MCF 10A (cell line): ENCODE data around the gene GLIS1. TPM values are rescaled to one million over a fixed set of nuclear protein-coding genes. Genes with fewer than 3 reads are reported as not detected.

Source experiments
- BruUV-seq: library from RNA; stranded (reverse); fragments of 400-500 nt; replicated peaks from 2 replicates; lab custom pipeline; 2021; lab: Mats Ljungman, UMichigan
- CTCF ChIA-PET: fragments of 300-600 bp; sonication (Branson Sonifier 250); formaldehyde crosslinking; extraction: SDS; loops from one replicate; lab custom pipeline; 2021; ENCODE audit warnings: antibody characterized with exemption, inconsistent platforms; lab: Yijun Ruan, JAX
- POLR2A ChIA-PET: fragments of 300-600, 350-650 bp; sonication (Branson Sonifier 250); formaldehyde crosslinking; extraction: SDS; loops from one replicate; lab custom pipeline; 2020; ENCODE audit warnings: antibody characterized with exemption, inconsistent platforms; lab: Yijun Ruan, JAX
- DNase-seq: peaks from one replicate; pipeline ENCODE4 v3.0.0-alpha.2; 2018; ENCODE audit not compliant: unreplicated experiment
- H3K27ac Mint-ChIP-seq: one replicate; pipeline ENCODE4 v1.8.0; 2022; ENCODE audit warnings: mild to moderate bottlenecking, low read depth, mixed read lengths; ENCODE audit not compliant: unreplicated experiment
- H3K27me3 Mint-ChIP-seq: one replicate; pipeline ENCODE4 v1.8.0; 2022; ENCODE audit warnings: mixed read lengths; ENCODE audit not compliant: insufficient read depth, unreplicated experiment
- H3K36me3 Mint-ChIP-seq: one replicate; pipeline ENCODE4 v1.8.0; 2022; ENCODE audit warnings: mild to moderate bottlenecking, moderate library complexity, mixed read lengths; ENCODE audit not compliant: insufficient read depth, unreplicated experiment
- H3K4me1 Mint-ChIP-seq: one replicate; pipeline ENCODE4 v1.8.0; 2022; ENCODE audit warnings: mixed read lengths; ENCODE audit not compliant: insufficient read depth, unreplicated experiment
- H3K4me3 Mint-ChIP-seq: one replicate; pipeline ENCODE4 v1.8.0; 2022; ENCODE audit warnings: mild to moderate bottlenecking, moderate library complexity, mixed read lengths; ENCODE audit not compliant: unreplicated experiment
- H3K9me3 Mint-ChIP-seq: one replicate; pipeline ENCODE4 v1.8.0; 2022; ENCODE audit warnings: mixed read lengths; ENCODE audit not compliant: unreplicated experiment
- intact Hi-C: fragments of 100-400 bp; cut with micrococcal nuclease; formaldehyde crosslinking; loops from 2 replicates; pipeline ENCODE4 v1.14.1; 2022
- total RNA-seq: library from RNA; stranded (reverse); gene quantifications from 2 replicates; pipeline ENCODE4 v1.2.3, GENCODE V29; 2022
- TF ChIP-seq, protein P1 (sequence below): fragments of 200-600 bp; IDR thresholded peaks from one replicate; pipeline ENCODE4 v1.8.0; 2022; ENCODE audit warnings: antibody characterized with exemption, mild to moderate bottlenecking; ENCODE audit not compliant: unreplicated experiment

The GLIS1 gene
- total RNA-seq, 1 experiment from 2014 or later, result 0.93 TPM

DNA sequence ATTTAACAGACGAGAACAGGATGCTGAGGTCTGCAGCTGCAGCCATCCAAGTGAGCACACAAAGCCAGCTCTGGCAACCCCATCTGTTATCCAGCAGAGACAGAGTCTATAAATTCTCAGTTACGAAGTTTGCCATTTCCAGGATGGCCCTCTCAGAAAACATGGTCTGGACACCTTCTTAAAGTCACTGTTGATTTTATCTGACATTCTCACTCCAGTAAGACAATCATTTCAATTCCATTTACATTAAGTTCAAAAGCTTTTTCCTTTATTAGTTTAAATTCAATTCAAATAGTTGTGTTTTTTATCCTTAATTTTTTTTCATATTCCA, 154.2 kb downstream of the GLIS1 start:
- ChIA-PET POLR2A (no interaction called here), CTCF (no interaction called here)
- Mint-ChIP-seq H3K27ac (no peak overlapping the region), H3K4me1 (no peaks in the 10 kb centered on the region), H3K27me3 (peaks cover 23% of the 10 kb centered on the region), H3K9me3 (no peaks in the 10 kb centered on the region), H3K36me3 (no peaks in the 10 kb centered on the region), H3K4me3 (no peak overlapping the region)
- TF ChIP-seq, protein P1, sequence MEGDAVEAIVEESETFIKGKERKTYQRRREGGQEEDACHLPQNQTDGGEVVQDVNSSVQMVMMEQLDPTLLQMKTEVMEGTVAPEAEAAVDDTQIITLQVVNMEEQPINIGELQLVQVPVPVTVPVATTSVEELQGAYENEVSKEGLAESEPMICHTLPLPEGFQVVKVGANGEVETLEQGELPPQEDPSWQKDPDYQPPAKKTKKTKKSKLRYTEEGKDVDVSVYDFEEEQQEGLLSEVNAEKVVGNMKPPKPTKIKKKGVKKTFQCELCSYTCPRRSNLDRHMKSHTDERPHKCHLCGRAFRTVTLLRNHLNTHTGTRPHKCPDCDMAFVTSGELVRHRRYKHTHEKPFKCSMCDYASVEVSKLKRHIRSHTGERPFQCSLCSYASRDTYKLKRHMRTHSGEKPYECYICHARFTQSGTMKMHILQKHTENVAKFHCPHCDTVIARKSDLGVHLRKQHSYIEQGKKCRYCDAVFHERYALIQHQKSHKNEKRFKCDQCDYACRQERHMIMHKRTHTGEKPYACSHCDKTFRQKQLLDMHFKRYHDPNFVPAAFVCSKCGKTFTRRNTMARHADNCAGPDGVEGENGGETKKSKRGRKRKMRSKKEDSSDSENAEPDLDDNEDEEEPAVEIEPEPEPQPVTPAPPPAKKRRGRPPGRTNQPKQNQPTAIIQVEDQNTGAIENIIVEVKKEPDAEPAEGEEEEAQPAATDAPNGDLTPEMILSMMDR, result no peak
- BruUV-seq, result no TSS peak
- intact Hi-C loops, result no loop called here
- DNase-seq, result no peak

DNA sequence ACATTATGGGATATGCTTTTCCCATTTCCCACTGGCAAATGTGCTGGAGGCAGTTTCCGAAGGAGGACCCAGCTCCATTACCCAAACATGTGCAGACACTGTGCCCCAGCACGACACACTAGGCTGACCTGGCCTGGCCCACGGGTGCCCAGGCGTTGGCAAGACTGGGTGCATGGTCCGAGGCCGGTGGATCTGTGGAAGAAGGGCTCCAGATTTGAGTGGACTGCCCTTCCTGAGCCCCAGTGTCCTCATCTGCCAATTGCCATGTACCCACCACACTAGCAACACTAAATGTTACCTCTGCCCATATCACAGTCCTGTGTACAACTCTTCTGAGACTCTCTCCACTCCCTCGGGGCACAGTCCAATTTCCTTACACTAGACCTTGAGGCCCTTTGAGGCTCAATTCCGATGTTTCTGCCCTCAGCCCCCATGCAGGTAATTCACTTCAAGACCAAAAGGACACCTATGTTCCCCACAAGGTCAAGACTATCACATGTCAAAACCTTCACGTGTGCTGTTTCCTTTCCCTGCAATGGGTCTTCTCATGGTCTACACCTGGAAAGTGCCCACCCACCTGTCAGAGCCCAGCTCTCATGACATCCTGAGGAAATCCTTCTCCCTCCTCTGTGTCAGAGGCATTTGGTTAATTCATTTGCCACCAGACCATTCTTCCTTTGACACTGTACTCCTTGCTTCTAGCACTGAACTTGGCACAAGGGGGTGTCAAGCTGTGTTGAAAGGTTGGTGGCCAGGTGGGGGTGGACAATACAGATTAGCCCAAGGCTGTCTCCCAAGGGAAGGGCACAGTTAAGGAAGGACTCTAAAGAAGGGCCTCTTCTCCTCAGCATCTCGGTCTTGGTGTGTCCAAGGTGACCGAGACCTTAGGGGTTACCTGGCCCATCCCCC, 154.8 kb downstream of the GLIS1 start:
- TF ChIP-seq, protein P1, result no peak
- no peaks in the 10 kb centered on the region for H3K36me3 Mint-ChIP-seq
- H3K4me3 Mint-ChIP-seq, result no peak overlapping the region
- intact Hi-C loops, result no loop called here
- no TSS peak for BruUV-seq
- DNase-seq, result no peak
- peaks cover 23% of the 10 kb centered on the region for H3K27me3 Mint-ChIP-seq
- H3K9me3 Mint-ChIP-seq, result no peaks in the 10 kb centered on the region
- ChIA-PET POLR2A (no interaction called here), CTCF (no interaction called here)
- H3K27ac Mint-ChIP-seq, result no peak overlapping the region
- no peaks in the 10 kb centered on the region for H3K4me1 Mint-ChIP-seq

DNA sequence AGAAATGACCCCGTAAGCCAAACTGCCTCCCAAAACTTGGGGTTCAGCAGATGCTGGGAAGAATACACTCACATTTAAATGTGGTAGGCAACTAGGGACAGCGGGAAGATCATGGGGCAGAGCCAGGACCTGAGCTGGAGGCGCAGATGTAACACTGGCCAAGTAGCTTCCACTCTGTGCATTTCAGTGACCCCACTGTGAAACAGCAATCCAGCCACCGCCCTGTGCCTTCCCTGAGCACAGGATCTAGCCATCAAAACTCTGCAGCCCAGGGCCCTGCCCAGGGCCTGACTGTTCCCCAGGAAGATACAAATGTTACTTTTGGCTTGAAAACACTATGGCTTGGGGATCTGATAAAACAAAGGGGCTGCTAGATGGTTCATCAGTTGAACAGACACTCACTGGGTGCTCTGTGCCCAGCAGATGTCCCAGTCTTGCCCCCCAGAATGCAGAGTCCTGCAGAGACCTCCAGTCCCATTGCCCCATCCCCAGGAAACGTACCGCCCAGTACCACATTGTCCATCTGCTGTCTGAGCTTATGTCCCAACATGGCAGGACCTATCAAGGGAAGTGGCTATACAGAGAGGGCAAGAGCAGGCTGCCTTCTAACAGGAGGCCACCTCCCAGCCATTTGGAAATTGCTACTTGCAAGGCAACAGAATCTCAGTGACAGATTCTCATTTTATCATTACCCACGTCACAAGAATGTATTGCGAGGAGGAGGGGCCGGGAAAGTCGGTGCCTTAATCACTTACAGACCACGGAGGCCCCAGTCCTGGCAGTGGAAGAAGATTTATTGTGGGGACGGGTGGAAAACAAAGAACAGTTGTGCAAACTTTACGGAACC, 155.7 kb downstream of the GLIS1 start:
- no peak overlapping the region for H3K4me3 Mint-ChIP-seq
- no TSS peak for BruUV-seq

More for the DNA sequence above, 155.7 kb downstream of the GLIS1 start:
- H3K4me1 Mint-ChIP-seq, result no peaks in the 10 kb centered on the region
- CTCF ChIA-PET, result no interaction called here
- intact Hi-C loops, result no loop called here
- TF ChIP-seq, protein P1, result no peak
- POLR2A ChIA-PET, result no interaction called here
- no peak overlapping the region for H3K27ac Mint-ChIP-seq
- peaks cover 22% of the 10 kb centered on the region for H3K27me3 Mint-ChIP-seq
- no peak for DNase-seq
- no peaks in the 10 kb centered on the region for H3K36me3 Mint-ChIP-seq
- no peaks in the 10 kb centered on the region for H3K9me3 Mint-ChIP-seq
